ENCODE data around the gene CENPM. TPM values are rescaled to one million over a fixed set of nuclear protein-coding genes. Genes with fewer than 3 reads are reported as not detected.

CENPM gene
- total RNA-seq, 1 donor from 2014 or later = not detected

DNA sequence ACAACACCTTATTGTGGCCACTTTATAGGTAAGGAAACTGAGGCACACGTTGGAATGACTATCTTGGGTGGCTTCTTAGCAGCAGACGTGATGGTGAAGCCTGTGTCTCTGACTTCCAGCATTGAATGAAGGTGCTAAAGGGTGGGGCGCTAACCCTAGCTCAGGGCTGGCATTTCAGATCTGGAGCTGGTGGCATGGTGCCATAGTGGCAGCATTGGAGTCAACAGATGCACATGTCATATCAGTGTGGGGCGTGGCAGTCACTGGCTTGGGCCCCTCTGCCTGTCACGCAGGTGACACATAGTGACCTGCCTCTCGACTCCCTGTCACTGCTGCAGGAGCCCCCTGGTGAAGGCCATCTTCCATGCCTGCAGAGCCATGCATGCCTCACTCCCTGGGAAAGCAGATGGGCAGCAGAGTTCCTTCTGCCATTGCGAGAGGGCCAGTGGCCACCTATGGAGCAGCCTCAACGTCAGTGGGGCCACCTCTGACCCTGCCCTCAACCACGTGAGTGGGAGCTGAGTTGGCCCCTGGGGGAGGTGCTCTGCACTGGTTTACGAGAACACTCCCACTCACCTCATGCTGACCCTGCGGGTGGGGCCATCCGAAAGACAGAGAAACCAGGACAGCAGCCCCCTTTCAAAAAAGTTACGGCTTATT, 46.8 kb downstream of the CENPM start:
- intact Hi-C loops (cut with DNase I) = no loop called here
- H3K9me3 ChIP-seq = no peaks in the 10 kb centered on the region
- no peak overlapping the region for H3K27ac ChIP-seq
- H3K27me3 ChIP-seq = no peaks in the 10 kb centered on the region
- TF ChIP-seq CTCF (IDR thresholded peaks at IDR 0.05) = no peak
- DNase-seq (ENCODE audit: low spot score in 2 of 2) = no peak
- no peak overlapping the region for H3K4me3 ChIP-seq
- no peaks in the 10 kb centered on the region for H3K4me1 ChIP-seq
- peaks cover 51 to 98% of the 10 kb centered on the region in 2 donors for H3K36me3 ChIP-seq

DNA sequence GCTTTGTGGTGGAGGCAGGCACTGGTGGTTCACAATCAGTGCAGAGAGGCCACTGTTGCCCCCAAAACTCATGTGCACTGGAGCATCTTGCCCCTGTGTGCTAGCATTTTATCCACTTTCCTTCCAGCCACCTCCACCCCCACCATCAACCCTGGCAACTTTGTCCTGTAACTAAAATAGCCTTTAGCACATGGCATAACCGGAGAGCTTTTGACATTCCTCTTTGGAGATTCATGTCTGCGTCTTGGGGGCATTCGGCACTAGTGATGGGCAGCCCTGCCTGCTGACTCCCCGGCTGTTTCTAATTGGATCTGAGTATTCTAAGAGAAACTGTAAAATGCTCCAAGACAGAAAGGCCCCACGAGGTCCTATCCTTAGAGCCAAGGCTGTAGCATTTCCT, 47.8 kb downstream of the CENPM start:
- H3K9me3 ChIP-seq = no peaks in the 10 kb centered on the region
- intact Hi-C loops (cut with DNase I) = no loop called here
- H3K4me3 ChIP-seq = no peak overlapping the region
- H3K27me3 ChIP-seq = no peaks in the 10 kb centered on the region
- H3K36me3 ChIP-seq = peaks cover 51 to 98% of the 10 kb centered on the region in 2 donors
- no peaks in the 10 kb centered on the region for H3K4me1 ChIP-seq
- no peak overlapping the region for H3K27ac ChIP-seq
- DNase-seq (ENCODE audit: low spot score in 2 of 2) = no peak
- TF ChIP-seq CTCF (IDR thresholded peaks at IDR 0.05) = no peak

GRCh38 chr22:41898645-41899044, 48.3 kb downstream of the CENPM start:
- no peak overlapping the region for H3K27ac ChIP-seq
- no peak for TF ChIP-seq CTCF (IDR thresholded peaks at IDR 0.05)
- no peak for DNase-seq (ENCODE audit: low spot score in 2 of 2)
- no peaks in the 10 kb centered on the region for H3K4me1 ChIP-seq
- intact Hi-C loops (cut with DNase I) = no loop called here
- H3K4me3 ChIP-seq = no peak overlapping the region
- no peaks in the 10 kb centered on the region for H3K27me3 ChIP-seq
- H3K36me3 ChIP-seq = peaks cover 47 to 98% of the 10 kb centered on the region in 2 donors
- no peaks in the 10 kb centered on the region for H3K9me3 ChIP-seq

- intact Hi-C loops (cut with DNase I) = no loop called here
- no peaks in the 10 kb centered on the region for H3K27me3 ChIP-seq
- H3K4me1 ChIP-seq = no peaks in the 10 kb centered on the region
- no peak overlapping the region for H3K4me3 ChIP-seq
- no peaks in the 10 kb centered on the region for H3K9me3 ChIP-seq
- no peak for DNase-seq (ENCODE audit: low spot score in 2 of 2)
- no peak for TF ChIP-seq CTCF (IDR thresholded peaks at IDR 0.05)
- no peak overlapping the region for H3K27ac ChIP-seq
- H3K36me3 ChIP-seq = peaks cover 57 to 93% of the 10 kb centered on the region in 2 donors
Measured at GRCh38 chr22:41893591-41894375, 53.2 kb downstream of the CENPM start.

GRCh38 chr22:41892721-41893120, 54.2 kb downstream of the CENPM start:
- Histone ChIP-seq H3K4me3 (no peak overlapping the region), H3K9me3 (no peaks in the 10 kb centered on the region), H3K27me3 (no peaks in the 10 kb centered on the region), H3K27ac (no peak overlapping the region), H3K36me3 (peaks cover 57 to 93% of the 10 kb centered on the region in 2 donors), H3K4me1 (no peaks in the 10 kb centered on the region)
- DNase-seq (ENCODE audit: low spot score in 2 of 2) = no peak
- intact Hi-C loops (cut with DNase I) = no loop called here
- no peak for TF ChIP-seq CTCF (IDR thresholded peaks at IDR 0.05)

All from ascending aorta (tissue), 2 donors.